ENCODE data around the gene GALNT2. TPM values are rescaled to one million over a fixed set of nuclear protein-coding genes. Genes with fewer than 3 reads are reported as not detected.

The GALNT2 gene
- total RNA-seq, 3 donors from 2014 or later = 83.9 to 101 (median 89.1) TPM

GRCh38 chr1:230255116-230255515 is 188.1 kb downstream of the GALNT2 start:
- Mint-ChIP-seq H3K4me1 (ENCODE audit: low read depth) (peaks cover 12% of the 10 kb centered on the region), H3K4me3 (no peak overlapping the region), H3K9me3 (no peaks in the 10 kb centered on the region), H3K36me3 (ENCODE audit: insufficient read depth) (peaks cover 56% of the 10 kb centered on the region), H3K27me3 (ENCODE audit: low read depth) (no peaks in the 10 kb centered on the region)
- ATAC-seq = no peak
- DNase-seq = no peak

DNA sequence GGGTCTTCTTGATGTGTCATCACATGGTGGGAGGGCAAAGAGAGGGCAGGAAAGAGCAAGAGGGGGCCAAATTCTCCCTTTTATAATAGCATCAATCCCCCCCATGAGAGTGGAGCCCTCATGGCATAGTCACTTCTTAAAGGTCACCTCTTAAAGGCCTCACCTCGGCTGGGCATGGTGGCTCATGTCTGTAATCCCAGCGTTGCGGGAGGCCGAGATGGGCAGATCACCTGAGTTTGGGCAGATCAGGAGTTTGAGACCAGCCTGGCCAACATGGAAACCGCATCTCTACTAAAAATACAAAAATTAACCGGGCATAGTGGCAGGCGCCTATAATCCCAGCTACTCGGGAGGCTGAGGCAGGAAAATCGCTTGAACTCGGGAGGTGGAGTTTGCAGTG is 189.0 kb downstream of the GALNT2 start:
- H3K36me3 Mint-ChIP-seq (ENCODE audit: insufficient read depth) = peaks cover 50% of the 10 kb centered on the region
- H3K9me3 Mint-ChIP-seq = no peaks in the 10 kb centered on the region
- H3K4me3 Mint-ChIP-seq = no peak overlapping the region
- ATAC-seq (no peak), DNase-seq (no peak)
- H3K4me1 Mint-ChIP-seq (ENCODE audit: low read depth) = peaks cover 9% of the 10 kb centered on the region
- H3K27me3 Mint-ChIP-seq (ENCODE audit: low read depth) = no peaks in the 10 kb centered on the region

GRCh38 chr1:230256896-230257295 is 189.9 kb downstream of the GALNT2 start:
- Mint-ChIP-seq H3K27me3 (ENCODE audit: low read depth) (no peaks in the 10 kb centered on the region), H3K9me3 (no peaks in the 10 kb centered on the region), H3K4me3 (no peak overlapping the region), H3K4me1 (ENCODE audit: low read depth) (no peaks in the 10 kb centered on the region), H3K36me3 (ENCODE audit: insufficient read depth) (peaks cover 43% of the 10 kb centered on the region)
- ATAC-seq (no peak), DNase-seq (no peak)

- H3K4me1 Mint-ChIP-seq (ENCODE audit: low read depth) = no peaks in the 10 kb centered on the region
- peaks cover 57% of the 10 kb centered on the region for H3K36me3 Mint-ChIP-seq (ENCODE audit: insufficient read depth)
- no peak overlapping the region for H3K4me3 Mint-ChIP-seq
- ATAC-seq = no peak
- no peaks in the 10 kb centered on the region for H3K9me3 Mint-ChIP-seq
- no peaks in the 10 kb centered on the region for H3K27me3 Mint-ChIP-seq (ENCODE audit: low read depth)
- DNase-seq = no peak
Observed at GRCh38 chr1:230259621-230260020, 192.6 kb downstream of the GALNT2 start.

- no peak for DNase-seq
- Mint-ChIP-seq H3K9me3 (no peaks in the 10 kb centered on the region), H3K27me3 (ENCODE audit: low read depth) (no peaks in the 10 kb centered on the region), H3K4me3 (no peak overlapping the region), H3K4me1 (ENCODE audit: low read depth) (no peaks in the 10 kb centered on the region), H3K36me3 (ENCODE audit: insufficient read depth) (peaks cover 48% of the 10 kb centered on the region)
- no peak for ATAC-seq
Observed at GRCh38 chr1:230260831-230261230, 193.8 kb downstream of the GALNT2 start.

DNA sequence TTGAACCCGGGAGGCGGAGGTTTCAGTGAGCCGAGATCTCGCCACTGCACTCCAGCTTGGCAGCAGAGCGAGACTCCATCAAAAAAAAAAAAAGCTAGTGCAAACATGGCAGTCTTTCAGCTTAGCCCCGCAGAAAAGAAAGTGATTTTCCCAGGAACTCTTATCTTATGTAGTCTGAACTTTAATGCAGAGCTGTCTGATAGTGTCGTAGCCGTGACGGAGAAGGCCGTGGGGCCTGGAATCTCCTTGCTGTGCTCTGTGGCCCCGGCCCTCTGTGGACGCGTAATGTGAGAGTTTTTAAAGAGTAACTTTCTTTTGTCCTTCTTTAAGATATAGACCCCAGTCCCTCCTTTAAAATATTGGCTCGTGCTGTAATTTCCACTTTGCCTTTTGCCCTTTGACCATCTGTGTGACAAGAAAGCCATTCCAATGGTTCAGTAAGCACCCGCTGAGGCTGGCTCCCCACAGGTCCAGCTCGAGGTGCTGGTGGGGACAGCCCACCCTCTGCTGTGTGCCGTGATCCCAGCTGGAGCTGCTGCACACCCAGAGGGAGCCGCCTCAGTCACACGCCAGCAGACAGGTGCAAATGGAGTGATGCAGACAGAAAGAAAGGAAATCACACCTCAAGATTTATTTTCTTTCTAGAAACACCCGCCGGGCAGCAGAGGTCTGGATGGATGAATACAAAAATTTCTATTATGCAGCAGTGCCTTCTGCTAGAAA is 195.1 kb downstream of the GALNT2 start:
- Mint-ChIP-seq H3K4me1 (ENCODE audit: low read depth) (no peaks in the 10 kb centered on the region), H3K4me3 (no peak overlapping the region), H3K27me3 (ENCODE audit: low read depth) (no peaks in the 10 kb centered on the region), H3K36me3 (ENCODE audit: insufficient read depth) (peaks cover 48% of the 10 kb centered on the region), H3K9me3 (no peaks in the 10 kb centered on the region)
- ATAC-seq (no peak), DNase-seq (no peak)

- H3K4me3 Mint-ChIP-seq = no peak overlapping the region
- H3K4me1 Mint-ChIP-seq (ENCODE audit: low read depth) = peaks cover 2% of the 10 kb centered on the region
- ATAC-seq (no peak), DNase-seq (no peak)
- no peaks in the 10 kb centered on the region for H3K27me3 Mint-ChIP-seq (ENCODE audit: low read depth)
- peaks cover 48% of the 10 kb centered on the region for H3K36me3 Mint-ChIP-seq (ENCODE audit: insufficient read depth)
- H3K9me3 Mint-ChIP-seq = no peaks in the 10 kb centered on the region
Observed at GRCh38 chr1:230262867-230263567, 196.0 kb downstream of the GALNT2 start.

- peaks cover 2% of the 10 kb centered on the region for H3K4me1 Mint-ChIP-seq (ENCODE audit: low read depth)
- no peaks in the 10 kb centered on the region for H3K9me3 Mint-ChIP-seq
- H3K36me3 Mint-ChIP-seq (ENCODE audit: insufficient read depth) = peaks cover 45% of the 10 kb centered on the region
- no peak overlapping the region for H3K4me3 Mint-ChIP-seq
- ATAC-seq = no peak
- DNase-seq = no peak
- no peaks in the 10 kb centered on the region for H3K27me3 Mint-ChIP-seq (ENCODE audit: low read depth)
Observed at GRCh38 chr1:230263568-230264195, 196.6 kb downstream of the GALNT2 start.

GRCh38 chr1:230264342-230264741 is 197.3 kb downstream of the GALNT2 start:
- H3K9me3 Mint-ChIP-seq = no peaks in the 10 kb centered on the region
- peaks cover 2% of the 10 kb centered on the region for H3K4me1 Mint-ChIP-seq (ENCODE audit: low read depth)
- no peak for ATAC-seq
- H3K36me3 Mint-ChIP-seq (ENCODE audit: insufficient read depth) = peaks cover 42% of the 10 kb centered on the region
- H3K4me3 Mint-ChIP-seq = no peak overlapping the region
- DNase-seq = no peak
- no peaks in the 10 kb centered on the region for H3K27me3 Mint-ChIP-seq (ENCODE audit: low read depth)

DNA sequence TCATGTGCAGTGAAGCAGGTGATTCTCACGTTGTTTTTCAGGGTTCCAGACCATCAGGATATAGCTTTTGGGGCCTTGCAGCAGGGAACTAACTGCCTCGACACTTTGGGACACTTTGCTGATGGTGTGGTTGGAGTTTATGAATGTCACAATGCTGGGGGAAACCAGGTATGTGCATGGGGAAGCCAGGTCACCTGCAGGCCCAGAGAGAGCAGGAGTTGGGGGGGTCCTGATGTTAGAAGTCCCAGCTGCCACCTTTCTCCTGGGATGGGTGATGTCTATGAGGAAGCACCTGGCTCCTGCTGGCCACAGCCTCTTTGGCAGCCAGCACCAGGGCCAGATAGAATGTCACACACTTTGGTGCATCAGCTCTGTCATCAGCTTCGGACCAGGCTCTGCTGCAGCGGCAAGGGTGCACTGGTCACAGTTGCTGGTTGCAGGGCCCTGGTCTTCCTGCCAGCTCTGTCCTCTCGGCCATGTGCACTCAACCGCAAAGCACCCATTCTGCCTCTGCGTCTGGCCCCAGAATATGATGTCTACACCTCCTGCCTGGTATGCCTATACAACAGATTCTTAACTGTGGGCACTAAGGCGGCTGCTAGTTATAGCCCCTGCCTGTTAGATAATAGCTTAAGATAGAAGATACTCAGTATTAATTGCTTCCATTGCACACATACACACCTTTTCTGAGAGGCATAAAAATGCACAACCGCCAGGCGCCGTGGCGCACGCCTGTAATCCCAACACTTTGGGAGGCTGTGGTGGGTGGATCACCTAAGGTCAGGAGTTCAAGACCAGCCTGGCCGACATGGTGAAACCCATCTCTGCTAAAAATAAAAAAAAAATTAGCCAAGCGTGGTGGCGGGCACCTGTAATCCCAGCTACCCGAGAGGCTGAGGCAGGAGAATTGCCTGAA is 198.4 kb downstream of the GALNT2 start:
- Mint-ChIP-seq H3K9me3 (no peaks in the 10 kb centered on the region), H3K27me3 (ENCODE audit: low read depth) (no peaks in the 10 kb centered on the region), H3K4me1 (ENCODE audit: low read depth) (peaks cover 10% of the 10 kb centered on the region), H3K36me3 (ENCODE audit: insufficient read depth) (peaks cover 38% of the 10 kb centered on the region), H3K4me3 (no peak overlapping the region)
- ATAC-seq (no peak), DNase-seq (no peak)

- Mint-ChIP-seq H3K4me1 (ENCODE audit: low read depth) (peaks cover 20% of the 10 kb centered on the region), H3K9me3 (no peaks in the 10 kb centered on the region), H3K36me3 (ENCODE audit: insufficient read depth) (peaks cover 42% of the 10 kb centered on the region), H3K27me3 (ENCODE audit: low read depth) (no peaks in the 10 kb centered on the region), H3K4me3 (no peak overlapping the region)
- DNase-seq (no peak), ATAC-seq (no peak)
Observed at GRCh38 chr1:230266456-230266855, 199.4 kb downstream of the GALNT2 start.

GRCh38 chr1:230267338-230268065 is 200.5 kb downstream of the GALNT2 start:
- ATAC-seq (no peak), DNase-seq (no peak)
- no peaks in the 10 kb centered on the region for H3K9me3 Mint-ChIP-seq
- H3K4me3 Mint-ChIP-seq = no peak overlapping the region
- H3K36me3 Mint-ChIP-seq (ENCODE audit: insufficient read depth) = peaks cover 36% of the 10 kb centered on the region
- H3K4me1 Mint-ChIP-seq (ENCODE audit: low read depth) = peaks cover 23% of the 10 kb centered on the region
- no peaks in the 10 kb centered on the region for H3K27me3 Mint-ChIP-seq (ENCODE audit: low read depth)

GRCh38 chr1:230268371-230269170 is 201.5 kb downstream of the GALNT2 start:
- Mint-ChIP-seq H3K4me1 (ENCODE audit: low read depth) (peaks cover 26% of the 10 kb centered on the region), H3K36me3 (ENCODE audit: insufficient read depth) (peaks cover 27% of the 10 kb centered on the region), H3K4me3 (no peak overlapping the region), H3K27me3 (ENCODE audit: low read depth) (no peaks in the 10 kb centered on the region), H3K9me3 (no peaks in the 10 kb centered on the region)
- ATAC-seq (peak in 1 of 2 donors; percentile 16), DNase-seq (no peak)

Data from activated T-cell treated with anti-CD3 and anti-CD28 coated beads, Interleukin-2, amount 50 U/mL, for 4 hours (primary cell).